ENCODE data around the gene GTF2IRD1. TPM values are rescaled to one million over a fixed set of nuclear protein-coding genes. Genes with fewer than 3 reads are reported as not detected.
"Not testable (repeated sequence)": the region's sequence is repeated elsewhere in the genome, so short reads cannot be mapped to it uniquely, and the experiment has no call there.

Gene GTF2IRD1
- total and polyA plus RNA-seq, 2 experiments from 2014 or later: 34.9 to 39.6 TPM

- H3K79me2 ChIP-seq: no peaks in the 10 kb centered on the region
- H3K4me1 ChIP-seq (ENCODE audit: insufficient read depth): no peaks in the 10 kb centered on the region
- H2AFZ ChIP-seq: no peak overlapping the region
- H3K4me3 ChIP-seq: no peak overlapping the region
- no peak for TF ChIP-seq EZH2 (IDR thresholded peaks at IDR 0.05; ENCODE audit: borderline replicate concordance)
- TF ChIP-seq, protein P1, sequence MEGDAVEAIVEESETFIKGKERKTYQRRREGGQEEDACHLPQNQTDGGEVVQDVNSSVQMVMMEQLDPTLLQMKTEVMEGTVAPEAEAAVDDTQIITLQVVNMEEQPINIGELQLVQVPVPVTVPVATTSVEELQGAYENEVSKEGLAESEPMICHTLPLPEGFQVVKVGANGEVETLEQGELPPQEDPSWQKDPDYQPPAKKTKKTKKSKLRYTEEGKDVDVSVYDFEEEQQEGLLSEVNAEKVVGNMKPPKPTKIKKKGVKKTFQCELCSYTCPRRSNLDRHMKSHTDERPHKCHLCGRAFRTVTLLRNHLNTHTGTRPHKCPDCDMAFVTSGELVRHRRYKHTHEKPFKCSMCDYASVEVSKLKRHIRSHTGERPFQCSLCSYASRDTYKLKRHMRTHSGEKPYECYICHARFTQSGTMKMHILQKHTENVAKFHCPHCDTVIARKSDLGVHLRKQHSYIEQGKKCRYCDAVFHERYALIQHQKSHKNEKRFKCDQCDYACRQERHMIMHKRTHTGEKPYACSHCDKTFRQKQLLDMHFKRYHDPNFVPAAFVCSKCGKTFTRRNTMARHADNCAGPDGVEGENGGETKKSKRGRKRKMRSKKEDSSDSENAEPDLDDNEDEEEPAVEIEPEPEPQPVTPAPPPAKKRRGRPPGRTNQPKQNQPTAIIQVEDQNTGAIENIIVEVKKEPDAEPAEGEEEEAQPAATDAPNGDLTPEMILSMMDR (IDR thresholded peaks at IDR 0.05; ENCODE audit: poor library complexity): no peak
- no peak for TF ChIP-seq EZH2phosphoT487 (IDR thresholded peaks at IDR 0.05; ENCODE audit: low read depth, severe bottlenecking, unreplicated experiment)
- H3K9me3 ChIP-seq (ENCODE audit: low read depth): no peaks in the 10 kb centered on the region
- H3K9me2 ChIP-seq (replicated peaks; ENCODE audit: insufficient read depth): no peaks in the 10 kb centered on the region
- peaks cover 13% of the 10 kb centered on the region for H3K36me3 ChIP-seq (replicated peaks; ENCODE audit: insufficient read depth, low read depth)
- no peaks in the 10 kb centered on the region for H4K20me1 ChIP-seq (ENCODE audit: insufficient read depth, poor library complexity, severe bottlenecking)
- no peak overlapping the region for H3K27ac ChIP-seq
- DNase-seq (ENCODE audit: low spot score): peak; percentile 36
- 82% methylated on average over 6 of the region's 7 CpGs for WGBS (ENCODE audit: low lambda C conversion rate, missing lambda C conversion rate)
- no peak overlapping the region for H3K4me2 ChIP-seq
- no peaks in the 10 kb centered on the region for H3K27me3 ChIP-seq
These were observed 72.2 kb downstream of the GTF2IRD1 start for GRCh38 chr7:74525881-74526280.

DNA sequence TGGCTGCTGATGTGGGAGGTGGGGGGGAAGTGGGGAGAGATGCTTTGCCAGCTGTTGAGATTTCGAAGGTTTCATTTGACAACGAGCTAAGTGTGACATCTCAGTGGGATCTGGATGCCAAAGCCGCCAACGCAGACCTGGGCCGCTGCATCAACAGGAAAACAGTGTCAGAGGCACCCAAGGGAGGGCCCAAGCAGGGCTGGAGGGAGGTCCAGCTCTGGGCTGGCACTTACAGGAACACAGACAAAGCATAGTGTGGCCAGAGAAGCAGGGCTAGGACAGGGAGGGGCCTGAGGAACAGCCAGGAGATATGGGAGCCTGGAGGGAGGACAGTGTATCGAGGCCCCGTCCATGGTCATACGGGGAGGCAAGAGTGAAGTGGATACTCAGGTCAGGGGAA lies 73.1 kb downstream of the GTF2IRD1 start:
- no peaks in the 10 kb centered on the region for H3K9me2 ChIP-seq (replicated peaks; ENCODE audit: insufficient read depth)
- H4K20me1 ChIP-seq (ENCODE audit: insufficient read depth, poor library complexity, severe bottlenecking): no peaks in the 10 kb centered on the region
- no peaks in the 10 kb centered on the region for H3K9me3 ChIP-seq (ENCODE audit: low read depth)
- H3K4me2 ChIP-seq: no peak overlapping the region
- H3K36me3 ChIP-seq (replicated peaks; ENCODE audit: insufficient read depth, low read depth): peaks cover 11% of the 10 kb centered on the region
- TF ChIP-seq, protein P1 (IDR thresholded peaks at IDR 0.05; ENCODE audit: poor library complexity): no peak
- no peak for TF ChIP-seq EZH2 (IDR thresholded peaks at IDR 0.05; ENCODE audit: borderline replicate concordance)
- no peak for TF ChIP-seq EZH2phosphoT487 (IDR thresholded peaks at IDR 0.05; ENCODE audit: low read depth, severe bottlenecking, unreplicated experiment)
- no peak overlapping the region for H3K27ac ChIP-seq
- H3K4me1 ChIP-seq (ENCODE audit: insufficient read depth): no peaks in the 10 kb centered on the region
- WGBS (ENCODE audit: low lambda C conversion rate, missing lambda C conversion rate): 95% methylated on average over 8 of the region's 8 CpGs
- no peak overlapping the region for H2AFZ ChIP-seq
- H3K79me2 ChIP-seq: no peaks in the 10 kb centered on the region
- H3K27me3 ChIP-seq: no peaks in the 10 kb centered on the region
- no peak for DNase-seq (ENCODE audit: low spot score)
- no peak overlapping the region for H3K4me3 ChIP-seq

- peaks cover 9% of the 10 kb centered on the region for H3K36me3 ChIP-seq (replicated peaks; ENCODE audit: insufficient read depth, low read depth)
- WGBS (ENCODE audit: low lambda C conversion rate, missing lambda C conversion rate): 95% methylated on average over 7 of the region's 7 CpGs
- no peaks in the 10 kb centered on the region for H4K20me1 ChIP-seq (ENCODE audit: insufficient read depth, poor library complexity, severe bottlenecking)
- DNase-seq (ENCODE audit: low spot score): no peak
- TF ChIP-seq EZH2 (IDR thresholded peaks at IDR 0.05; ENCODE audit: borderline replicate concordance): no peak
- TF ChIP-seq, protein P1 (IDR thresholded peaks at IDR 0.05; ENCODE audit: poor library complexity): no peak
- TF ChIP-seq EZH2phosphoT487 (IDR thresholded peaks at IDR 0.05; ENCODE audit: low read depth, severe bottlenecking, unreplicated experiment): no peak
- H3K27me3 ChIP-seq: no peaks in the 10 kb centered on the region
- H3K4me3 ChIP-seq: no peak overlapping the region
- H3K4me2 ChIP-seq: no peak overlapping the region
- H2AFZ ChIP-seq: no peak overlapping the region
- H3K4me1 ChIP-seq (ENCODE audit: insufficient read depth): no peaks in the 10 kb centered on the region
- H3K9me3 ChIP-seq (ENCODE audit: low read depth): no peaks in the 10 kb centered on the region
- H3K9me2 ChIP-seq (replicated peaks; ENCODE audit: insufficient read depth): no peaks in the 10 kb centered on the region
- H3K79me2 ChIP-seq: no peaks in the 10 kb centered on the region
- no peak overlapping the region for H3K27ac ChIP-seq
These were observed 74.1 kb downstream of the GTF2IRD1 start for GRCh38 chr7:74527842-74528241.

DNA sequence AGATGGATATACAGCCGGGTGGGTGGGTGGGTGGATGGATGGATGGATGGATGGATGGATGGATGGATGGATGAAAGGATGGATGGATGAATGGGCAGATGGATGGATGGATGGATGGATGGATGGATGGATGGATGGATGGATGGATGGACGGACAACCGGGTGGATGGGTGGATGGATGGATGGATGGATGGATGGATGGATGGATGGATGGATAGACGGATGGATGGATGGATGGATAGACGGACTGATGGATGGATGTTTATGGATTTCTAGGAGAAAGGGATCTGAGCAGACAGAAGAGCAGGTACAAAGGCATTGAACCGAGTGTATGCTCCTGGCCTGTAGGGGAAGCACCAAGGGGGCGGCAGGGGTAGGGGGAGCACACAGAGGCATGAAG lies 75.1 kb downstream of the GTF2IRD1 start:
- H3K4me1 ChIP-seq (ENCODE audit: insufficient read depth); H3K4me2 ChIP-seq; H3K79me2 ChIP-seq; H3K9me3 ChIP-seq (ENCODE audit: low read depth); H4K20me1 ChIP-seq (ENCODE audit: insufficient read depth, poor library complexity, severe bottlenecking); H3K36me3 ChIP-seq (replicated peaks; ENCODE audit: insufficient read depth, low read depth); H3K27ac ChIP-seq; H3K27me3 ChIP-seq; DNase-seq (ENCODE audit: low spot score); H3K9me2 ChIP-seq (replicated peaks; ENCODE audit: insufficient read depth); H3K4me3 ChIP-seq; H2AFZ ChIP-seq: not testable (repeated sequence)
- WGBS (ENCODE audit: low lambda C conversion rate, missing lambda C conversion rate): 100% methylated on average over 3 of the region's 7 CpGs

Measured in hepatocyte (in vitro differentiated cells).